Measurements from ENCODE around the gene ID1. TPM values are rescaled to one million over a fixed set of nuclear protein-coding genes. Genes with fewer than 3 reads are reported as not detected.

The ID1 gene
- total RNA-seq, 1 donor from 2014 or later, result 92.0 TPM

DNA sequence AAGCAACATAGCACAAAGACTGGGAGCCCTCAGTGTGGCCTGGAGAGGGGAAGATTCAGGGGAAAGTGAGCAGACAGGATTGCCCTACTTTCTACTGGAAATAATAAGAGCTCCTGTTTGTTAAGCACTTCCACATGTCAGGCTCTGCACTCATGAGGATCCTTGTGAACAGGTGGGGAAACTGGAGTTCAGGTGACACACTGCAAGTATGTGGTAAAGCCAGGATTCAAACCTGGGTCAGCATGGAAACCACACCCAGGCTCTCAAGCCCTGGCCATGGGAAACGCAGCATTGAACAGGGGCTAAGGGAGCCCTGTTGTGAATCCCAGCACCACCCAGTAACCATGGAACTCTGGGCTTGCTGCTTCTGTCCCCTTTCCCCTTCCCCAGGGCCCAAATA lies 42.8 kb upstream of the ID1 start:
- H3K27ac Mint-ChIP-seq (ENCODE audit: unreplicated experiment), result peak overlapping the region; percentile 25
- H3K4me3 Mint-ChIP-seq (ENCODE audit: unreplicated experiment), result peak overlapping the region; percentile 47
- peaks cover 20% of the 10 kb centered on the region for H3K4me1 Mint-ChIP-seq (ENCODE audit: low read depth, unreplicated experiment)
- H3K9me3 Mint-ChIP-seq (ENCODE audit: unreplicated experiment), result peaks cover 14% of the 10 kb centered on the region
- no peaks in the 10 kb centered on the region for H3K36me3 Mint-ChIP-seq (ENCODE audit: unreplicated experiment)
- no peak for TF ChIP-seq CTCF (IDR thresholded peaks at IDR 0.05; ENCODE audit: partially characterized antibody, unreplicated experiment)
- H3K27me3 Mint-ChIP-seq (ENCODE audit: unreplicated experiment), result peaks cover 19% of the 10 kb centered on the region
- DNase-seq, result no peak

- Mint-ChIP-seq H3K27me3 (ENCODE audit: unreplicated experiment) (peaks cover 18% of the 10 kb centered on the region), H3K4me1 (ENCODE audit: low read depth, unreplicated experiment) (peaks cover 32% of the 10 kb centered on the region), H3K4me3 (ENCODE audit: unreplicated experiment) (no peak overlapping the region), H3K27ac (ENCODE audit: unreplicated experiment) (no peak overlapping the region), H3K9me3 (ENCODE audit: unreplicated experiment) (peaks cover 12% of the 10 kb centered on the region), H3K36me3 (ENCODE audit: unreplicated experiment) (no peaks in the 10 kb centered on the region)
- no peak for DNase-seq
- TF ChIP-seq CTCF (IDR thresholded peaks at IDR 0.05; ENCODE audit: partially characterized antibody, unreplicated experiment), result no peak
These were observed 40.8 kb upstream of the ID1 start for GRCh38 chr20:31564284-31564683.

GRCh38 chr20:31565699-31566318 lies 39.3 kb upstream of the ID1 start:
- Mint-ChIP-seq H3K36me3 (ENCODE audit: unreplicated experiment) (no peaks in the 10 kb centered on the region), H3K4me3 (ENCODE audit: unreplicated experiment) (no peak overlapping the region), H3K27me3 (ENCODE audit: unreplicated experiment) (peaks cover 16% of the 10 kb centered on the region), H3K9me3 (ENCODE audit: unreplicated experiment) (peaks cover 12% of the 10 kb centered on the region), H3K4me1 (ENCODE audit: low read depth, unreplicated experiment) (peaks cover 32% of the 10 kb centered on the region), H3K27ac (ENCODE audit: unreplicated experiment) (no peak overlapping the region)
- TF ChIP-seq CTCF (IDR thresholded peaks at IDR 0.05; ENCODE audit: partially characterized antibody, unreplicated experiment), result no peak
- DNase-seq, result no peak

DNA sequence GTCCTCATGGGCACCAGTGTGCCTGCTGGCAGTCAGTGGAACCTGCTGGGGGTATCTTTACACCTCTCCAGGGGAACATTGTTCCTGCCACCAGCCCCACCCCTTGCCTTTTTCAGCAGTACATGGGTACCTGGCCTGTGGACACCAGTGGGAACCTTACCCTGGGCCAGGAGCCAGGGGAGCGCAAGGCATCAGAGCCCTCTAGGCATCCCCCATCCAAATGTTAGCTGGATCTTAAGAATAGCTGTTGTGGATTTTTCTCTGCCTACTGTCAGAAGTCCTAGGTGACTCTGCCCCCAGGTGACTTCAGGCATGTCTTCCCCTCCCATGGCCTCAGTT lies 38.8 kb upstream of the ID1 start:
- no peak overlapping the region for H3K27ac Mint-ChIP-seq (ENCODE audit: unreplicated experiment)
- peaks cover 17% of the 10 kb centered on the region for H3K27me3 Mint-ChIP-seq (ENCODE audit: unreplicated experiment)
- no peak overlapping the region for H3K4me3 Mint-ChIP-seq (ENCODE audit: unreplicated experiment)
- H3K9me3 Mint-ChIP-seq (ENCODE audit: unreplicated experiment), result peaks cover 14% of the 10 kb centered on the region
- no peak for DNase-seq
- H3K4me1 Mint-ChIP-seq (ENCODE audit: low read depth, unreplicated experiment), result peaks cover 34% of the 10 kb centered on the region
- H3K36me3 Mint-ChIP-seq (ENCODE audit: unreplicated experiment), result no peaks in the 10 kb centered on the region
- no peak for TF ChIP-seq CTCF (IDR thresholded peaks at IDR 0.05; ENCODE audit: partially characterized antibody, unreplicated experiment)

DNA sequence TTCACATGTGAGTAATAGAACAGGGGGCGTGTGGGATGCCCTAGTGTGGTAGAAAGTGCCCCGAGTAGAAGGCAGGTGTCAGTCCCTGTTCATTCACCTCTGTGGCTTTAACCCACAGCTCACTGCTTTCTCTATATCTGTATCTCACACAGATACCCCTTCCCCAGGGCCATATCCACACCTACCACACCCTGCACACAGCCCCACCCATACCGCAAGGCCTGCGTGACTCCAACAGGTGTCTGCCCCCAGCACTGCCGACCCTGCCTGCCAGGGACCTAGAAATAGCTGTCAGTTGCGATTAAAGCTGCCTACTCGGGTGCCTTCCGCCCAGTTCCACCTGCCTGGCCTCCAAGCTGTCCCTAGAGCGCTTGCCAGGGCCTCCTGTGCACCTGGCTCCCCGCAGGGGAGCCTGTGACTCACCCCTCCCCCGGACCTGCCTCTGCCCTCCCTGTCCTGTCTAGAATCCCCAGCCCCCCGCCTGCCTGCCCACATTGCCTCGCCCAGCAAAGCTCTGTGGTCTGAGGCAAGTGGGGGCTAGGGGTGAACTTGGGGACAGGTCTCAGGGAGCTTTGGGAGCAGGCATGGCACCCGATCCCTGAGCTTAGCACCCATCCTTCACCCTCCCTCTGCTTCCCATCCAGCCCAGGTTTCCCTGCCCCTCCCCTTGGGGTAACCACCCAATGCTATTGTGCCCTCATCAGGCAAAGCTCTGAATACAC lies 38.3 kb upstream of the ID1 start:
- DNase-seq, result no peak
- Mint-ChIP-seq H3K4me1 (ENCODE audit: low read depth, unreplicated experiment) (peaks cover 34% of the 10 kb centered on the region), H3K27me3 (ENCODE audit: unreplicated experiment) (peaks cover 18% of the 10 kb centered on the region), H3K27ac (ENCODE audit: unreplicated experiment) (no peak overlapping the region), H3K36me3 (ENCODE audit: unreplicated experiment) (no peaks in the 10 kb centered on the region), H3K4me3 (ENCODE audit: unreplicated experiment) (no peak overlapping the region), H3K9me3 (ENCODE audit: unreplicated experiment) (peaks cover 13% of the 10 kb centered on the region)
- no peak for TF ChIP-seq CTCF (IDR thresholded peaks at IDR 0.05; ENCODE audit: partially characterized antibody, unreplicated experiment)

Measured in glutamatergic neuron (in vitro differentiated cells).